Adrenal gland (tissue), 5 donors: ENCODE measurements around the gene ZNF648.
"Not testable (repeated sequence)": the region's sequence is repeated elsewhere in the genome, so short reads cannot be mapped to it uniquely, and the experiment has no call there.

ENCODE experiments used
- POLR2A ChIP-seq, 2 donors: fragments of 450-650 bp; IDR thresholded peaks; one replicate each; pipeline ENCODE4 v1.6.1; 2017; ENCODE audit warnings: antibody characterized with exemption in 2 of 2, mild to moderate bottlenecking in 2 of 2, moderate library complexity in 1 of 2
- TF ChIP-seq, protein P1 (sequence below), 6 experiments: fragments of 450-650 bp in 4 of 6; fragments of 200-600 bp in 2 of 6; sonication (generic) in 1 of 6; IDR thresholded peaks; 1 replicate in 5 of 6; 2 replicates in 1 of 6; pipeline versions ENCODE4 v1.5.1 to v1.8.0; 2016 to 2021; ENCODE audit warnings: antibody characterized with exemption in 6 of 6, mild to moderate bottlenecking in 2 of 6, moderate library complexity in 1 of 6
- donor health status: DM: no; HTN: no; CAD: no.

DNA sequence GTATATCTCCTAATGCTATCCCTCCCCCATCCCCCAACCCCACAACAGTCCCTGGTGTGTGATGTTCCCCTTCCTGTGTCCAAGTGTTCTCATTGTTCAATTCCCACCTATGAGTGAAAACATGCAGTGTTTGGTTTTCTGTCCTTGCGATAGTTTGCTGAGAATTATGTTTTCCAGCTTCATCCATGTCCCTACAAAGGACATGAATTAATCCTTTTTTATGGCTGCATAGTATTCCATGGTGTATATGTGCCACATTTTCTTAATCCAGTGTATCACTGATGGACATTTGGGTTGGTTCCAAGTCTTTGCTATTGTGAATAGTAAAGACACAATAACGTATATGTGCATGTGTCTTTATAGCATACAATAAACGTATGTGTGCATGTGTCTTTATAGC is 56.1 kb downstream of the ZNF648 start:
- TF ChIP-seq, protein P1, sequence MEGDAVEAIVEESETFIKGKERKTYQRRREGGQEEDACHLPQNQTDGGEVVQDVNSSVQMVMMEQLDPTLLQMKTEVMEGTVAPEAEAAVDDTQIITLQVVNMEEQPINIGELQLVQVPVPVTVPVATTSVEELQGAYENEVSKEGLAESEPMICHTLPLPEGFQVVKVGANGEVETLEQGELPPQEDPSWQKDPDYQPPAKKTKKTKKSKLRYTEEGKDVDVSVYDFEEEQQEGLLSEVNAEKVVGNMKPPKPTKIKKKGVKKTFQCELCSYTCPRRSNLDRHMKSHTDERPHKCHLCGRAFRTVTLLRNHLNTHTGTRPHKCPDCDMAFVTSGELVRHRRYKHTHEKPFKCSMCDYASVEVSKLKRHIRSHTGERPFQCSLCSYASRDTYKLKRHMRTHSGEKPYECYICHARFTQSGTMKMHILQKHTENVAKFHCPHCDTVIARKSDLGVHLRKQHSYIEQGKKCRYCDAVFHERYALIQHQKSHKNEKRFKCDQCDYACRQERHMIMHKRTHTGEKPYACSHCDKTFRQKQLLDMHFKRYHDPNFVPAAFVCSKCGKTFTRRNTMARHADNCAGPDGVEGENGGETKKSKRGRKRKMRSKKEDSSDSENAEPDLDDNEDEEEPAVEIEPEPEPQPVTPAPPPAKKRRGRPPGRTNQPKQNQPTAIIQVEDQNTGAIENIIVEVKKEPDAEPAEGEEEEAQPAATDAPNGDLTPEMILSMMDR (IDR thresholded peaks at IDR 0.05) = not testable (repeated sequence)
- TF ChIP-seq POLR2A (IDR thresholded peaks at IDR 0.05) = not testable (repeated sequence)
